ENCODE results near the gene LMBR1L.

Gene LMBR1L

DNA sequence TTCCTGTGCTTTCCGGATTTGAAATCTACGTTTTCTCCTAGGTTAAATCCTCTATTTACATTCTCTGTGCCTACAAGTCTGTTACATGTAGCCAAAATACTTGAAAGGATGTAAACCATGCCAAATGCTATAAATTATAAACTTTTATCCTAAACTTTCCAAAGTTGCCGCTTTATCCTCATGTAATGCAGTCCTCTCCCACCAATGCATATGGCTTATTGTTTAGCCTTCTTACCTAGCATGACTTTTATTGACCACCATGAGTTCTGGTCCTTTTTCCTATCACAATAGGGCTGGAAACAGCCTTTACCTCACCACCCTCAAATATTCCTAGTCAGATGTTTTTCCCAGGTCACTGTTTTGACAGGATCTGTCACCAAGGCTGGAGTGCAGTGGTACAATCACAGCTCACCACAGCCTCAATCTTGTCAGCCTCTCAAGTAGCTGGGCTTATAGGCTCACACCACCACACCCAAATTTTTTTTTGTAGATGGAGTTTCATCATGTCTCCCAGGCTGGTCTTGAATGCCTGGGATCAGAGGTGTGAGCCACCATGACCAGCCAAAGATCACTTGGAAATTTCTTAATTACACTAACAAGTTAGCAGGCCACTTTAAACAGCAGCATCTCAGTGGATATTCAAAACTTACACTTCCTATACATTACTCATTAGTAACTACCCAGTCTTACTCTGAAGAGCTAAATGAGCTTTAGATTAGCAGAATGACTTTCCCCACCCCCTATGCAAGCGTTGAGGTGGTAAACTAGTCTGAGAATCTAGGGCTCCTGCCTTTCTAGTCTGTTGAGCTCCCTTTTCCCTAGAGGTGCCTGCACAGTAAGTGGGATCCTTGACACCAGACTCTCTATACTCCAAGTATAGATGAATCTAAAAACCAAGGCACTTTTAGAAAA lies 16.5 kb upstream of the LMBR1L start (continued):
- peak; percentile 77 for TF ChIP-seq IKZF3 (tag by site-specific recombination; IDR thresholded peaks at IDR 0.05)
- TF ChIP-seq ZNF521 (tag by site-specific recombination; IDR thresholded peaks at IDR 0.05) = no peak
- TF ChIP-seq ZNF146 (tag by site-specific recombination; IDR thresholded peaks at IDR 0.05) = no peak; the same call in 1 of the 2 replicates
- TF ChIP-seq, protein P1, sequence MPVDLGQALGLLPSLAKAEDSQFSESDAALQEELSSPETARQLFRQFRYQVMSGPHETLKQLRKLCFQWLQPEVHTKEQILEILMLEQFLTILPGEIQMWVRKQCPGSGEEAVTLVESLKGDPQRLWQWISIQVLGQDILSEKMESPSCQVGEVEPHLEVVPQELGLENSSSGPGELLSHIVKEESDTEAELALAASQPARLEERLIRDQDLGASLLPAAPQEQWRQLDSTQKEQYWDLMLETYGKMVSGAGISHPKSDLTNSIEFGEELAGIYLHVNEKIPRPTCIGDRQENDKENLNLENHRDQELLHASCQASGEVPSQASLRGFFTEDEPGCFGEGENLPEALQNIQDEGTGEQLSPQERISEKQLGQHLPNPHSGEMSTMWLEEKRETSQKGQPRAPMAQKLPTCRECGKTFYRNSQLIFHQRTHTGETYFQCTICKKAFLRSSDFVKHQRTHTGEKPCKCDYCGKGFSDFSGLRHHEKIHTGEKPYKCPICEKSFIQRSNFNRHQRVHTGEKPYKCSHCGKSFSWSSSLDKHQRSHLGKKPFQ (tag by site-specific recombination; IDR thresholded peaks at IDR 0.05) = no peak; the same call in 1 of the 2 replicates
- TF ChIP-seq ZBTB21 (tag by site-specific recombination; IDR thresholded peaks at IDR 0.05) = no peak
- peak; percentile 56; the same call in 1 of the 2 replicates for TF ChIP-seq ZNF501 (tag by site-specific recombination; IDR thresholded peaks at IDR 0.05)
- no peak for TF ChIP-seq ZNF514 (tag by site-specific recombination; IDR thresholded peaks at IDR 0.05)
- no peak for TF ChIP-seq ZNF292 (tag by site-specific recombination; IDR thresholded peaks at IDR 0.05; ENCODE audit: borderline replicate concordance, low read depth)
- TF ChIP-seq, protein P2, sequence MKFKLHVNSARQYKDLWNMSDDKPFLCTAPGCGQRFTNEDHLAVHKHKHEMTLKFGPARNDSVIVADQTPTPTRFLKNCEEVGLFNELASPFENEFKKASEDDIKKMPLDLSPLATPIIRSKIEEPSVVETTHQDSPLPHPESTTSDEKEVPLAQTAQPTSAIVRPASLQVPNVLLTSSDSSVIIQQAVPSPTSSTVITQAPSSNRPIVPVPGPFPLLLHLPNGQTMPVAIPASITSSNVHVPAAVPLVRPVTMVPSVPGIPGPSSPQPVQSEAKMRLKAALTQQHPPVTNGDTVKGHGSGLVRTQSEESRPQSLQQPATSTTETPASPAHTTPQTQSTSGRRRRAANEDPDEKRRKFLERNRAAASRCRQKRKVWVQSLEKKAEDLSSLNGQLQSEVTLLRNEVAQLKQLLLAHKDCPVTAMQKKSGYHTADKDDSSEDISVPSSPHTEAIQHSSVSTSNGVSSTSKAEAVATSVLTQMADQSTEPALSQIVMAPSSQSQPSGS (tag by site-specific recombination; IDR thresholded peaks at IDR 0.05; ENCODE audit: low read depth) = no peak
- no peak for TF ChIP-seq ZNF626 (tag by site-specific recombination; IDR thresholded peaks at IDR 0.05)
- TF ChIP-seq SCRT1 (tag by site-specific recombination; IDR thresholded peaks at IDR 0.05; ENCODE audit: borderline replicate concordance) = 0 out of 2 replicates have a peak, but pooled peaks have one; percentile 18
- TF ChIP-seq, protein P3, sequence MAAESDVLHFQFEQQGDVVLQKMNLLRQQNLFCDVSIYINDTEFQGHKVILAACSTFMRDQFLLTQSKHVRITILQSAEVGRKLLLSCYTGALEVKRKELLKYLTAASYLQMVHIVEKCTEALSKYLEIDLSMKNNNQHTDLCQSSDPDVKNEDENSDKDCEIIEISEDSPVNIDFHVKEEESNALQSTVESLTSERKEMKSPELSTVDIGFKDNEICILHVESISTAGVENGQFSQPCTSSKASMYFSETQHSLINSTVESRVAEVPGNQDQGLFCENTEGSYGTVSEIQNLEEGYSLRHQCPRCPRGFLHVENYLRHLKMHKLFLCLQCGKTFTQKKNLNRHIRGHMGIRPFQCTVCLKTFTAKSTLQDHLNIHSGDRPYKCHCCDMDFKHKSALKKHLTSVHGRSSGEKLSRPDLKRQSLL (tag by site-specific recombination; IDR thresholded peaks at IDR 0.05) = 0 out of 2 replicates have a peak, but pooled peaks have one; percentile 10
- TF ChIP-seq, protein P4, sequence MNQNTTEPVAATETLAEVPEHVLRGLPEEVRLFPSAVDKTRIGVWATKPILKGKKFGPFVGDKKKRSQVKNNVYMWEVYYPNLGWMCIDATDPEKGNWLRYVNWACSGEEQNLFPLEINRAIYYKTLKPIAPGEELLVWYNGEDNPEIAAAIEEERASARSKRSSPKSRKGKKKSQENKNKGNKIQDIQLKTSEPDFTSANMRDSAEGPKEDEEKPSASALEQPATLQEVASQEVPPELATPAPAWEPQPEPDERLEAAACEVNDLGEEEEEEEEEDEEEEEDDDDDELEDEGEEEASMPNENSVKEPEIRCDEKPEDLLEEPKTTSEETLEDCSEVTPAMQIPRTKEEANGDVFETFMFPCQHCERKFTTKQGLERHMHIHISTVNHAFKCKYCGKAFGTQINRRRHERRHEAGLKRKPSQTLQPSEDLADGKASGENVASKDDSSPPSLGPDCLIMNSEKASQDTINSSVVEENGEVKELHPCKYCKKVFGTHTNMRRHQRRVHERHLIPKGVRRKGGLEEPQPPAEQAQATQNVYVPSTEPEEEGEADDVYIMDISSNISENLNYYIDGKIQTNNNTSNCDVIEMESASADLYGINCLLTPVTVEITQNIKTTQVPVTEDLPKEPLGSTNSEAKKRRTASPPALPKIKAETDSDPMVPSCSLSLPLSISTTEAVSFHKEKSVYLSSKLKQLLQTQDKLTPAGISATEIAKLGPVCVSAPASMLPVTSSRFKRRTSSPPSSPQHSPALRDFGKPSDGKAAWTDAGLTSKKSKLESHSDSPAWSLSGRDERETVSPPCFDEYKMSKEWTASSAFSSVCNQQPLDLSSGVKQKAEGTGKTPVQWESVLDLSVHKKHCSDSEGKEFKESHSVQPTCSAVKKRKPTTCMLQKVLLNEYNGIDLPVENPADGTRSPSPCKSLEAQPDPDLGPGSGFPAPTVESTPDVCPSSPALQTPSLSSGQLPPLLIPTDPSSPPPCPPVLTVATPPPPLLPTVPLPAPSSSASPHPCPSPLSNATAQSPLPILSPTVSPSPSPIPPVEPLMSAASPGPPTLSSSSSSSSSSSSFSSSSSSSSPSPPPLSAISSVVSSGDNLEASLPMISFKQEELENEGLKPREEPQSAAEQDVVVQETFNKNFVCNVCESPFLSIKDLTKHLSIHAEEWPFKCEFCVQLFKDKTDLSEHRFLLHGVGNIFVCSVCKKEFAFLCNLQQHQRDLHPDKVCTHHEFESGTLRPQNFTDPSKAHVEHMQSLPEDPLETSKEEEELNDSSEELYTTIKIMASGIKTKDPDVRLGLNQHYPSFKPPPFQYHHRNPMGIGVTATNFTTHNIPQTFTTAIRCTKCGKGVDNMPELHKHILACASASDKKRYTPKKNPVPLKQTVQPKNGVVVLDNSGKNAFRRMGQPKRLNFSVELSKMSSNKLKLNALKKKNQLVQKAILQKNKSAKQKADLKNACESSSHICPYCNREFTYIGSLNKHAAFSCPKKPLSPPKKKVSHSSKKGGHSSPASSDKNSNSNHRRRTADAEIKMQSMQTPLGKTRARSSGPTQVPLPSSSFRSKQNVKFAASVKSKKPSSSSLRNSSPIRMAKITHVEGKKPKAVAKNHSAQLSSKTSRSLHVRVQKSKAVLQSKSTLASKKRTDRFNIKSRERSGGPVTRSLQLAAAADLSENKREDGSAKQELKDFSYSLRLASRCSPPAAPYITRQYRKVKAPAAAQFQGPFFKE (tag by site-specific recombination; IDR thresholded peaks at IDR 0.05; ENCODE audit: borderline replicate concordance) = no peak
- TF ChIP-seq KLF10 (tag by site-specific recombination; IDR thresholded peaks at IDR 0.05) = peak; percentile 23; the same call in 1 of the 2 replicates
- no peak for TF ChIP-seq SCRT2 (tag by site-specific recombination; IDR thresholded peaks at IDR 0.05)
- no peak for TF ChIP-seq ZNF670 (tag by site-specific recombination; IDR thresholded peaks at IDR 0.05; ENCODE audit: low read depth)
- TF ChIP-seq ZXDB (tag by site-specific recombination; IDR thresholded peaks at IDR 0.05) = 0 out of 2 replicates have a peak, but pooled peaks have one; percentile 25
- peak; percentile 96 for TF ChIP-seq ZNF600 (tag by site-specific recombination; IDR thresholded peaks at IDR 0.05)
- no peak for TF ChIP-seq ZNF544 (tag by site-specific recombination; IDR thresholded peaks at IDR 0.05)
- no peak for TF ChIP-seq ZNF837 (tag by site-specific recombination; IDR thresholded peaks at IDR 0.05)
- TF ChIP-seq ZFP37 (tag by site-specific recombination; IDR thresholded peaks at IDR 0.05) = peak; percentile 38; the same call in 1 of the 2 replicates
- no peak for TF ChIP-seq ZFHX2 (tag by site-specific recombination; conservative IDR thresholded peaks at IDR 0.05)
- TF ChIP-seq, protein P5, sequence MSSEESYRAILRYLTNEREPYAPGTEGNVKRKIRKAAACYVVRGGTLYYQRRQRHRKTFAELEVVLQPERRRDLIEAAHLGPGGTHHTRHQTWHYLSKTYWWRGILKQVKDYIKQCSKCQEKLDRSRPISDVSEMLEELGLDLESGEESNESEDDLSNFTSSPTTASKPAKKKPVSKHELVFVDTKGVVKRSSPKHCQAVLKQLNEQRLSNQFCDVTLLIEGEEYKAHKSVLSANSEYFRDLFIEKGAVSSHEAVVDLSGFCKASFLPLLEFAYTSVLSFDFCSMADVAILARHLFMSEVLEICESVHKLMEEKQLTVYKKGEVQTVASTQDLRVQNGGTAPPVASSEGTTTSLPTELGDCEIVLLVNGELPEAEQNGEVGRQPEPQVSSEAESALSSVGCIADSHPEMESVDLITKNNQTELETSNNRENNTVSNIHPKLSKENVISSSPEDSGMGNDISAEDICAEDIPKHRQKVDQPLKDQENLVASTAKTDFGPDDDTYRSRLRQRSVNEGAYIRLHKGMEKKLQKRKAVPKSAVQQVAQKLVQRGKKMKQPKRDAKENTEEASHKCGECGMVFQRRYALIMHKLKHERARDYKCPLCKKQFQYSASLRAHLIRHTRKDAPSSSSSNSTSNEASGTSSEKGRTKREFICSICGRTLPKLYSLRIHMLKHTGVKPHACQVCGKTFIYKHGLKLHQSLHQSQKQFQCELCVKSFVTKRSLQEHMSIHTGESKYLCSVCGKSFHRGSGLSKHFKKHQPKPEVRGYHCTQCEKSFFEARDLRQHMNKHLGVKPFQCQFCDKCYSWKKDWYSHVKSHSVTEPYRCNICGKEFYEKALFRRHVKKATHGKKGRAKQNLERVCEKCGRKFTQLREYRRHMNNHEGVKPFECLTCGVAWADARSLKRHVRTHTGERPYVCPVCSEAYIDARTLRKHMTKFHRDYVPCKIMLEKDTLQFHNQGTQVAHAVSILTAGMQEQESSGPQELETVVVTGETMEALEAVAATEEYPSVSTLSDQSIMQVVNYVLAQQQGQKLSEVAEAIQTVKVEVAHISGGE (tag by site-specific recombination; conservative IDR thresholded peaks at IDR 0.05; ENCODE audit: low read depth) = no peak
